IMR-90 (cell line): ENCODE results near the gene PRKCA. TPM values are rescaled to one million over a fixed set of nuclear protein-coding genes. Genes with fewer than 3 reads are reported as not detected.

Experiments used
- ATAC-seq: fragments of 200-7000 bp; cut with Tn5 transposase; 2 replicates; pipeline ENCODE4 v1.9.1; 2020; ENCODE audit warnings: low read depth, mild to moderate bottlenecking, moderate library complexity
- BruUV-seq: library from RNA; stranded (reverse); fragments of 400-500 nt; replicated peaks from 2 replicates; lab custom pipeline; 2021; lab: Mats Ljungman, UMichigan
- CTCF ChIA-PET: fragments of 300-600 bp; formaldehyde crosslinking; extraction: SDS; loops from one replicate; lab custom pipeline; 2021; ENCODE audit warnings: antibody characterized with exemption; lab: Yijun Ruan, JAX
- POLR2A ChIA-PET: fragments of 300-600 bp; sonication (Branson Sonifier 250); formaldehyde crosslinking; loops from one replicate; lab custom pipeline; 2022; ENCODE audit warnings: antibody characterized with exemption; ENCODE audit not compliant: unreplicated experiment; lab: Charles Lee
- DNase-seq: peaks from one replicate; pipeline ENCODE4 v3.0.0; 2013
- H2AFZ ChIP-seq: replicated peaks from 2 replicates; pipeline ENCODE3; 2013; ENCODE audit warnings: low read length, mild to moderate bottlenecking; ENCODE audit not compliant: poor library complexity
- H2AK5ac ChIP-seq: 2 replicates; pipeline ENCODE4 v1.6.1; 2013; ENCODE audit warnings: low read depth, low read length, inconsistent platforms
- H2AK9ac ChIP-seq: replicated peaks from 2 replicates; pipeline ENCODE3; 2013; ENCODE audit warnings: mild to moderate bottlenecking, low read depth, low read length, moderate library complexity; ENCODE audit not compliant: poor library complexity
- H2BK120ac ChIP-seq: 2 replicates; pipeline ENCODE4 v1.6.1; 2013; ENCODE audit warnings: low read depth, low read length, inconsistent platforms
- H2BK15ac ChIP-seq: 3 replicates; pipeline ENCODE4 v1.6.1; 2013; ENCODE audit warnings: low read depth, low read length, inconsistent platforms
- H2BK20ac ChIP-seq: 2 replicates; pipeline ENCODE4 v1.6.1; 2013; ENCODE audit warnings: low read depth, mild to moderate bottlenecking, inconsistent platforms, low read length, moderate library complexity
- H2BK5ac ChIP-seq: 2 replicates; pipeline ENCODE4 v1.6.1; 2013; ENCODE audit warnings: mild to moderate bottlenecking, low read depth, low read length, inconsistent platforms; ENCODE audit not compliant: poor library complexity, severe bottlenecking
- H3K14ac ChIP-seq: replicated peaks from 2 replicates; pipeline ENCODE4 v1.6.1; 2013; ENCODE audit warnings: low read depth, low read length, inconsistent platforms
- H3K18ac ChIP-seq: 2 replicates; pipeline ENCODE4 v1.6.1; 2013; ENCODE audit warnings: low read depth, low read length, control low read depth
- H3K23ac ChIP-seq: 2 replicates; pipeline ENCODE4 v1.6.1; 2013; ENCODE audit warnings: low read depth, low read length, inconsistent platforms
- H3K27ac ChIP-seq: 2 replicates; pipeline ENCODE4 v1.5.1; 2013; ENCODE audit warnings: mild to moderate bottlenecking, control low read depth, low read length; ENCODE audit not compliant: insufficient read depth
- H3K27me3 ChIP-seq: 2 replicates; pipeline ENCODE4 v1.6.1; 2013; ENCODE audit warnings: low read length; ENCODE audit not compliant: control insufficient read depth, insufficient read depth
- H3K36me3 ChIP-seq: 2 replicates; pipeline ENCODE4 v1.6.1; 2013; ENCODE audit warnings: low read length, mixed read lengths; ENCODE audit not compliant: control insufficient read depth, insufficient read depth
- H3K4ac ChIP-seq: 2 replicates; pipeline ENCODE4 v1.6.1; 2013; ENCODE audit warnings: low read depth, low read length, inconsistent platforms
- H3K4me1 ChIP-seq: 2 replicates; pipeline ENCODE4 v1.6.1; 2013; ENCODE audit warnings: low read length, mixed read lengths; ENCODE audit not compliant: control insufficient read depth, insufficient read depth
- H3K4me2 ChIP-seq: 2 replicates; pipeline ENCODE4 v1.6.1; 2013; ENCODE audit warnings: low read depth, mild to moderate bottlenecking, control low read depth, low read length, moderate library complexity
- H3K4me3 ChIP-seq: 2 replicates; pipeline ENCODE4 v1.5.1; 2013; ENCODE audit warnings: low read depth, mild to moderate bottlenecking, control low read depth, low read length, moderate library complexity; ENCODE audit not compliant: insufficient read depth
- H3K56ac ChIP-seq: 2 replicates; pipeline ENCODE4 v1.6.1; 2013; ENCODE audit warnings: low read length, inconsistent platforms; ENCODE audit not compliant: insufficient read depth; ENCODE audit errors: extremely low read depth
- H3K79me1 ChIP-seq, 2 experiments: 2 replicates each; pipeline ENCODE4 v1.6.1; 2013; ENCODE audit warnings: low read length in 2 of 2, inconsistent platforms in 1 of 2, low read depth in 1 of 2
- H3K9ac ChIP-seq: 2 replicates; pipeline ENCODE4 v1.6.1; 2013; ENCODE audit warnings: low read depth, low read length, control low read depth
- H3K9me1 ChIP-seq: 2 replicates; pipeline ENCODE4 v1.6.1; 2013; ENCODE audit warnings: low read length, inconsistent platforms; ENCODE audit not compliant: insufficient read depth
- H3K9me3 ChIP-seq: 2 replicates; pipeline ENCODE4 v1.6.1; 2013; ENCODE audit warnings: low read length; ENCODE audit not compliant: control insufficient read depth, insufficient read depth
- H4K20me1 ChIP-seq: 2 replicates; pipeline ENCODE4 v1.6.1; 2013; ENCODE audit warnings: low read length, inconsistent platforms; ENCODE audit not compliant: insufficient read depth
- H4K5ac ChIP-seq: 2 replicates; pipeline ENCODE4 v1.6.1; 2013; ENCODE audit warnings: mild to moderate bottlenecking, low read depth, low read length, control low read depth
- H4K8ac ChIP-seq, 2 experiments: 2 replicates each; pipeline ENCODE4 v1.6.1; 2013; ENCODE audit warnings: low read depth in 2 of 2, low read length in 2 of 2, control low read depth in 1 of 2, inconsistent platforms in 1 of 2
- H4K91ac ChIP-seq: 2 replicates; pipeline ENCODE4 v1.6.1; 2013; ENCODE audit warnings: low read depth, low read length, inconsistent platforms; ENCODE audit not compliant: insufficient read depth
- BHLHE40 ChIP-seq: fragments of 150-350 bp; IDR thresholded peaks from 2 replicates; pipeline ENCODE4 v1.6.1; 2016; ENCODE audit warnings: mild to moderate bottlenecking, low read depth, low read length
- CEBPB ChIP-seq: IDR thresholded peaks from 2 replicates; pipeline ENCODE4 v1.6.1; 2012; ENCODE audit warnings: low read depth, low read length, improper control_type of control experiment
- CHD1 ChIP-seq: IDR thresholded peaks from 2 replicates; pipeline ENCODE4 v1.6.1; 2012; ENCODE audit warnings: low read depth, low read length, improper control_type of control experiment
- ELK1 ChIP-seq: fragments of 150-350 bp; IDR thresholded peaks from 2 replicates; pipeline ENCODE4 v1.6.1; 2016; ENCODE audit warnings: low read depth, mild to moderate bottlenecking, low read length, moderate library complexity, borderline replicate concordance
- FOS ChIP-seq: fragments of 150-350 bp; IDR thresholded peaks from 2 replicates; pipeline ENCODE4 v1.6.1; 2016; ENCODE audit warnings: low read depth, low read length
- RAD21 ChIP-seq: IDR thresholded peaks from 2 replicates; pipeline ENCODE4 v1.6.1; 2012; ENCODE audit warnings: low read length, improper control_type of control experiment
- SMC3 ChIP-seq: fragments of 150-350 bp; IDR thresholded peaks from 2 replicates; pipeline ENCODE4 v1.6.1; 2016; ENCODE audit warnings: low read depth, mild to moderate bottlenecking, antibody characterized with exemption, low read length, moderate library complexity
- WGBS, 2 experiments: methylation state at CpG; one replicate each; pipeline versions ENCODE4 v1.1.5 to v1.1.7; 2013; ENCODE audit warnings: missing lambda C conversion rate in 2 of 2; ENCODE audit not compliant: insufficient read length in 1 of 2; ENCODE audit errors: extremely low coverage in 2 of 2; 5-methylcytosine and 5-hydroxymethylcytosine counted together
- dilution Hi-C: fragments of 300-500 bp; cut with HindIII; formaldehyde crosslinking; loops from one replicate; pipeline ENCODE4 v1.14.3; 2018; ENCODE audit warnings: low sequenced_read_pairs; ENCODE audit not compliant: unreplicated experiment
- in situ Hi-C: fragments of 300-500 bp; cut with MboI; formaldehyde crosslinking; loops from 3 replicates; pipeline ENCODE4 v1.14.3; 2019; ENCODE audit warnings: low sequenced_read_pairs, inconsistent platforms, mixed read lengths
- intact Hi-C: fragments of 100-400 bp; cut with micrococcal nuclease; formaldehyde crosslinking; loops from 2 replicates; pipeline ENCODE4 v1.10.0; 2022
- polyA plus RNA-seq, 3 experiments: library from polyadenylated mRNA; depleted of rRNA; stranded (reverse); fragments of >200 nt; gene quantifications; 2 replicates each; pipeline ENCODE4 v1.2.3, GENCODE V29; 2012; ENCODE audit warnings: low replicate concordance in 1 of 3
- total RNA-seq: library from RNA; depleted of rRNA; stranded (reverse); fragments of >200 nt; gene quantifications from 2 replicates; pipeline ENCODE4 v1.2.3, GENCODE V29; 2012
- TF ChIP-seq, protein P1 (sequence below): fragments of 150-350 bp; IDR thresholded peaks from 2 replicates; pipeline ENCODE4 v1.6.1; 2017; ENCODE audit warnings: mild to moderate bottlenecking, antibody characterized with exemption, low read length, low read depth

The PRKCA gene
- total and polyA plus RNA-seq, 2 of the 4 experiments (the other 2 are of a cell fraction) = 31.0 to 46.0 TPM

DNA sequence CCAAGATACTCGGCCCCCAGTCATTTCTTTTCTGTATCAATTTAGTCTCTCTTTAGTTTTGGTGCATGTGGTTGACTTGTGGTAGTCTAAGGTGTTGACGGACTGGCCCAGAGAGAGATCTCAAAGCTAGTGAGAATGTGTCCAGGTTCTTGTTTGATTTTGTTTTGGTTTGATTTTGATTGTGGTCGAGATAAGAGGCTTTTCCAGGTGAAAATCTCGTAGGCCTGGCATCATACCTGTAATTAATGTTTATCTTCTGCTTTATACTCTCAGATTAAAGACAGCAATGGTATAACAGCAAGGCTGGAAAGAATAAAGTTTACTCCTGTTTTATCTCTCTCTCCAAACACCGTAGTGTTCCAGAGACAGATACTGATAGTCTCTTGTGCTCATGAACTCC, 360.1 kb downstream of the PRKCA start:
- H3K4me2 ChIP-seq = no peak overlapping the region
- in situ Hi-C loops = loop anchor here (25.0 kb wide), 1 partner anchor 1425 kb away; no protein-coding TSS in a partner anchor
- no peak for ATAC-seq
- no peaks in the 10 kb centered on the region for H3K9me3 ChIP-seq
- CTCF ChIA-PET = no interaction called here
- H3K18ac ChIP-seq = no peak overlapping the region
- H3K56ac ChIP-seq = no peak overlapping the region
- H3K27me3 ChIP-seq = no peaks in the 10 kb centered on the region
- H2BK15ac ChIP-seq = no peak overlapping the region
- H3K23ac ChIP-seq = no peak overlapping the region
- H2AK5ac ChIP-seq = no peak overlapping the region
- no peak overlapping the region for H2AFZ ChIP-seq
- intact Hi-C loops = no loop called here
- no peaks in the 10 kb centered on the region for H3K4me1 ChIP-seq
- H2AK9ac ChIP-seq = no peak overlapping the region
- no peak overlapping the region for H2BK120ac ChIP-seq
- H3K36me3 ChIP-seq = peaks cover 3% of the 10 kb centered on the region
- H4K5ac ChIP-seq = no peak overlapping the region
- no peak overlapping the region for H2BK5ac ChIP-seq
- dilution Hi-C loops = no loop called here
- no peak overlapping the region for H4K91ac ChIP-seq
- no peak overlapping the region for H3K9ac ChIP-seq
- no peak overlapping the region for H3K14ac ChIP-seq
- H4K20me1 ChIP-seq = peaks cover 14% of the 10 kb centered on the region; the same call in 1 of the 2 replicates
- DNase-seq = no peak
- H2BK20ac ChIP-seq = no peak overlapping the region
- H3K4ac ChIP-seq = no peak overlapping the region
- H3K4me3 ChIP-seq = no peak overlapping the region
- H4K8ac ChIP-seq = no peak overlapping the region
- H3K9me1 ChIP-seq = peaks cover 21% of the 10 kb centered on the region; the same call in 1 of the 2 replicates
- no TSS peak for BruUV-seq
- WGBS, 2 experiments = no CpG with 5 or more reads among the region's 5 CpGs
- POLR2A ChIA-PET = no interaction called here
- no peak overlapping the region for H3K27ac ChIP-seq
- TF ChIP-seq FOS (no peak), SMC3 (no peak), CHD1 (no peak), RAD21 (no peak), BHLHE40 (no peak), ELK1 (no peak), CEBPB (no peak)
- TF ChIP-seq, protein P1, sequence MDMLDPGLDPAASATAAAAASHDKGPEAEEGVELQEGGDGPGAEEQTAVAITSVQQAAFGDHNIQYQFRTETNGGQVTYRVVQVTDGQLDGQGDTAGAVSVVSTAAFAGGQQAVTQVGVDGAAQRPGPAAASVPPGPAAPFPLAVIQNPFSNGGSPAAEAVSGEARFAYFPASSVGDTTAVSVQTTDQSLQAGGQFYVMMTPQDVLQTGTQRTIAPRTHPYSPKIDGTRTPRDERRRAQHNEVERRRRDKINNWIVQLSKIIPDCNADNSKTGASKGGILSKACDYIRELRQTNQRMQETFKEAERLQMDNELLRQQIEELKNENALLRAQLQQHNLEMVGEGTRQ = no peak
- H3K79me1 ChIP-seq = peaks cover 13 to 40% of the 10 kb centered on the region in 2 experiments; a peak in 3 of 4 replicates
